HepG2 (cell line): ENCODE measurements around the gene CD58. TPM values are rescaled to one million over a fixed set of nuclear protein-coding genes. Genes with fewer than 3 reads are reported as not detected.

Experiments
- ATAC-seq: fragments of 200-7000 bp; cut with Tn5 transposase; 3 replicates; pipeline ENCODE4 v1.9.1; 2020; ENCODE audit warnings: mild to moderate bottlenecking, moderate library complexity
- BruUV-seq: library from RNA; stranded (reverse); fragments of 400-500 nt; replicated peaks from 2 replicates; lab custom pipeline; 2021; lab: Mats Ljungman, UMichigan
- CTCF ChIA-PET: fragments of 300-600 bp; formaldehyde crosslinking; extraction: SDS; loops from one replicate; lab custom pipeline; 2021; ENCODE audit warnings: low total read pairs, inconsistent platforms, low intra/inter-chr PET ratio; lab: Yijun Ruan, JAX
- POLR2A ChIA-PET: fragments of 350-600 bp; sonication (Branson Sonifier 250); formaldehyde crosslinking; loops from one replicate; lab custom pipeline; 2020; ENCODE audit warnings: antibody characterized with exemption, inconsistent platforms; lab: Yijun Ruan, JAX
- DNase-seq: peaks from one replicate; pipeline ENCODE4 v3.0.0-alpha.2; 2015; ENCODE audit warnings: low spot score
- FAIRE-seq: peaks from 3 replicates; lab custom pipeline; 2011; peaks lifted over from hg19 to GRCh38; lab: Jason Lieb, UNC
- H2AFZ ChIP-seq: one replicate; pipeline ENCODE4 v1.6.1; 2011; ENCODE audit warnings: low read length, inconsistent platforms
- H3K27ac ChIP-seq: fragments of 300-600 bp; 3 replicates; pipeline ENCODE4 v1.8.0; 2011; ENCODE audit warnings: mixed run types, mild to moderate bottlenecking, mixed read lengths, low read length, inconsistent platforms; ENCODE audit not compliant: insufficient read depth; ENCODE audit errors: extremely low read length
- H3K27me3 ChIP-seq, 2 experiments: fragments of 200-600 bp in 1 of 2; 2 replicates in 1 of 2; 3 replicates in 1 of 2; pipeline versions ENCODE4 v1.6.0 to v1.8.0; 2011; ENCODE audit warnings: low read length in 2 of 2, mild to moderate bottlenecking in 2 of 2, moderate library complexity in 2 of 2, inconsistent platforms in 1 of 2; ENCODE audit not compliant: insufficient read depth in 2 of 2, control insufficient read depth in 1 of 2
- H3K36me3 ChIP-seq, 2 experiments: fragments of 200-600 bp in 1 of 2; replicated peaks in 1 of 2; 2 replicates in 1 of 2; 3 replicates in 1 of 2; pipeline versions ENCODE4 v1.5.1 to v1.8.0; 2011; ENCODE audit warnings: low read length in 2 of 2, inconsistent platforms in 1 of 2; ENCODE audit not compliant: insufficient read depth in 2 of 2, control insufficient read depth in 1 of 2
- H3K4me1 ChIP-seq: 2 replicates; pipeline ENCODE4 v1.5.1; 2012; ENCODE audit warnings: low read length, inconsistent platforms; ENCODE audit not compliant: insufficient read depth
- H3K4me2 ChIP-seq: 2 replicates; pipeline ENCODE4 v1.6.0; 2011; ENCODE audit warnings: low read depth, low read length, inconsistent platforms
- H3K4me3 ChIP-seq, 3 experiments: fragments of 200-600 bp in 1 of 3; sonication (generic), shearing (Covaris generic) in 1 of 3; replicated peaks in 1 of 3; 2 replicates each; pipeline ENCODE4 v1.5.1; 2011 to 2016; ENCODE audit warnings: low read length in 3 of 3, inconsistent platforms in 2 of 3, low read depth in 2 of 3, mild to moderate bottlenecking in 2 of 3, control low read depth in 1 of 3, mixed read lengths in 1 of 3; ENCODE audit not compliant: insufficient read depth in 1 of 3
- H3K79me2 ChIP-seq: one replicate; pipeline ENCODE4 v1.6.1; 2011; ENCODE audit warnings: low read length, inconsistent platforms; ENCODE audit not compliant: insufficient read depth
- H3K9ac ChIP-seq: 2 replicates; pipeline ENCODE4 v1.6.0; 2011; ENCODE audit warnings: mild to moderate bottlenecking, low read depth, low read length, inconsistent platforms; ENCODE audit not compliant: insufficient read depth
- H3K9me3 ChIP-seq: 2 replicates; pipeline ENCODE4 v1.5.1; 2012; ENCODE audit warnings: mild to moderate bottlenecking, low read length
- H4K20me1 ChIP-seq: 2 replicates; pipeline ENCODE4 v1.6.0; 2011; ENCODE audit warnings: inconsistent platforms, mild to moderate bottlenecking, low read length, moderate library complexity; ENCODE audit not compliant: insufficient read depth
- FIP1L1 ChIP-seq: fragments of 200-400 bp; formaldehyde crosslinking; IDR thresholded peaks from 2 replicates; pipeline ENCODE4 v1.6.1; 2018; ENCODE audit warnings: low read depth, mild to moderate bottlenecking, low read length, moderate library complexity, borderline replicate concordance; ENCODE audit not compliant: insufficient read depth
- JUN ChIP-seq: sonication (generic); formaldehyde crosslinking; IDR thresholded peaks from 2 replicates; pipeline ENCODE4 v1.4.0; 2020; ENCODE audit warnings: mild to moderate bottlenecking, missing genetic modification reagents
- RFX1 ChIP-seq: fragments of 450-650 bp; IDR thresholded peaks from 2 replicates; pipeline ENCODE4 v1.6.1; 2017
- WGBS: methylation state at CpG from one replicate; pipeline ENCODE4 v1.1.6; 2017; ENCODE audit warnings: low lambda C conversion rate; 5-methylcytosine and 5-hydroxymethylcytosine counted together
- in situ Hi-C: cut with HindIII; loops from 2 replicates; pipeline ENCODE4 v1.10.0; 2017; ENCODE audit warnings: low pct_unique_long_range_greater_than_20kb; ENCODE audit not compliant: extremely low pct_ligation_motif_present
- intact Hi-C: fragments of 100-400 bp; cut with micrococcal nuclease; formaldehyde crosslinking; loops from one replicate; pipeline ENCODE4 v1.10.0; 2022; ENCODE audit not compliant: unreplicated experiment
- polyA plus RNA-seq, 8 experiments: library from polyadenylated mRNA; depleted of rRNA in 3 of 8; stranded (reverse) in 7 of 8; unstranded in 1 of 8; fragments of >200 nt; fragmentation: Illumina TruSeq in 4 of 8; extraction: Trizol in 4 of 8; gene quantifications; 2 replicates each; pipeline versions ENCODE4 v1.2.1 to v1.2.3, GENCODE V29; 2011 to 2016; ENCODE audit warnings: low read depth in 4 of 8, missing spikeins in 1 of 8, mixed read lengths in 1 of 8; ENCODE audit not compliant: insufficient read depth in 1 of 8
- total RNA-seq, 5 experiments: library from RNA; depleted of rRNA; stranded (reverse); fragments of >200 nt; fragmentation: Illumina TruSeq; extraction: Trizol; gene quantifications; 2 replicates each; pipeline ENCODE4 v1.2.3, GENCODE V29; 2016; ENCODE audit warnings: low read depth in 1 of 5
- TF ChIP-seq, protein P1 (sequence below): sonication (generic); formaldehyde crosslinking; IDR thresholded peaks from 2 replicates; pipeline ENCODE4 v1.4.0; 2020; ENCODE audit warnings: missing genetic modification reagents, borderline replicate concordance
- TF ChIP-seq, protein P2 (sequence below): sonication (generic); formaldehyde crosslinking; IDR thresholded peaks from 2 replicates; pipeline ENCODE4 v1.5.1; 2020; ENCODE audit warnings: mild to moderate bottlenecking, missing genetic modification reagents, moderate library complexity
- TF ChIP-seq, protein P3 (sequence below): sonication (generic); formaldehyde crosslinking; IDR thresholded peaks from 2 replicates; pipeline ENCODE4 v1.4.0; 2020; ENCODE audit warnings: missing genetic modification reagents

The CD58 gene
- total and polyA plus RNA-seq, 2 of the 13 experiments (the other 11 are each of a cell fraction or from before 2014, with no cell fraction given) = 9.4 to 13.5 TPM

DNA sequence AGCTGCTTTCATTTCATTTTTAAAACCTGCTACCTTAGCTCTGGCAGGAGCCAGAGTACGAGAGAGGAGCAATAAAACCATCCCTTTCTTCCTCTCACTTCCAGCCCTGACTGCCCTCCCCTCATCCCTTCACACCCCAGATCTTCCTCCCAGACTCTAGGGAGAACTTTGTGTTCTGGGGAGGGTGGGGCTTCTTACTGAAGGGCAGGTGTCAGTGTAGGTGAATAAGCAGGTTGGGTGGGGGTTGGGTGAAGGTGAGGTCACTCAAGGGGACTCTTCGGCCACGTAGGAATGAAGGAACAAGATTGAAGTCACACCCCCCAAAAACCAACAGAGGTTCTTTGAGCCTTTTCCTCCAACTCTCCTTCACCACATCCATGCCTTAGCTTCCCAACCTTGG is 88.9 kb downstream of the CD58 start (continued):
- TF ChIP-seq RFX1 = no peak
- TF ChIP-seq, protein P1, sequence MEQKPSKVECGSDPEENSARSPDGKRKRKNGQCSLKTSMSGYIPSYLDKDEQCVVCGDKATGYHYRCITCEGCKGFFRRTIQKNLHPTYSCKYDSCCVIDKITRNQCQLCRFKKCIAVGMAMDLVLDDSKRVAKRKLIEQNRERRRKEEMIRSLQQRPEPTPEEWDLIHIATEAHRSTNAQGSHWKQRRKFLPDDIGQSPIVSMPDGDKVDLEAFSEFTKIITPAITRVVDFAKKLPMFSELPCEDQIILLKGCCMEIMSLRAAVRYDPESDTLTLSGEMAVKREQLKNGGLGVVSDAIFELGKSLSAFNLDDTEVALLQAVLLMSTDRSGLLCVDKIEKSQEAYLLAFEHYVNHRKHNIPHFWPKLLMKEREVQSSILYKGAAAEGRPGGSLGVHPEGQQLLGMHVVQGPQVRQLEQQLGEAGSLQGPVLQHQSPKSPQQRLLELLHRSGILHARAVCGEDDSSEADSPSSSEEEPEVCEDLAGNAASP (CRISPR knock-in tag) = no peak

DNA sequence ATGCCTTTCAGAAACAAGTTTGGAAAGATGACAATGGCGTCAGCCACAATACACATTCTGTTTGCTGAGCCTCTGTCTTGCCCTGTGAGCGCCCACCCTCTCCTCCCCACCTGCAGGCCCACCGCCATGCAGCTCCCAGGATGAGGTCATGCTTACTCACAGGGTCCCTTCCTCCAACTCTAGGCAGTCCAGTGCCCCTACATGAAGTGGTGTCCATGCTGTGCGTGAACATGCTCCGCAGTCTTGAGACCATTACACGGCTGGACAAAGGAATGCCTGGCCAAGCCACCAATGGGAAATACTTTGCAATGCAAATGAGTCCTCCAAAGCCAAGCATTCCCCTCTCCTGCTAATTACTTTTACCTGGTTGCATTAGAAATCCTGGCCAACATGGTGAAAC is 92.2 kb downstream of the CD58 start:
- ChIA-PET CTCF (no interaction called here), POLR2A (interaction anchor here (1.1 to 6.5 kb wide), 2 partner anchors 14 to 61 kb away, joined by 4 to 65 read pairs; no protein-coding TSS in a partner anchor)
- Histone ChIP-seq H3K36me3 (peaks cover 0 to 2% of the 10 kb centered on the region in 2 experiments; a peak in 2 of 5 replicates), H3K4me3 (no peak overlapping the region), H4K20me1 (no peaks in the 10 kb centered on the region), H3K4me2 (no peak overlapping the region), H3K9ac (no peak overlapping the region), H3K27ac (no peak overlapping the region), H3K9me3 (no peaks in the 10 kb centered on the region), H3K79me2 (peaks cover 79% of the 10 kb centered on the region), H3K27me3 (no peaks in the 10 kb centered on the region), H3K4me1 (peaks cover 99% of the 10 kb centered on the region), H2AFZ (no peak overlapping the region)
- FAIRE-seq (no peak), DNase-seq (no peak), ATAC-seq (no peak)
- no TSS peak for BruUV-seq
- intact Hi-C loops = no loop called here
- no peak for TF ChIP-seq JUN (CRISPR knock-in tag)
- TF ChIP-seq, protein P2, sequence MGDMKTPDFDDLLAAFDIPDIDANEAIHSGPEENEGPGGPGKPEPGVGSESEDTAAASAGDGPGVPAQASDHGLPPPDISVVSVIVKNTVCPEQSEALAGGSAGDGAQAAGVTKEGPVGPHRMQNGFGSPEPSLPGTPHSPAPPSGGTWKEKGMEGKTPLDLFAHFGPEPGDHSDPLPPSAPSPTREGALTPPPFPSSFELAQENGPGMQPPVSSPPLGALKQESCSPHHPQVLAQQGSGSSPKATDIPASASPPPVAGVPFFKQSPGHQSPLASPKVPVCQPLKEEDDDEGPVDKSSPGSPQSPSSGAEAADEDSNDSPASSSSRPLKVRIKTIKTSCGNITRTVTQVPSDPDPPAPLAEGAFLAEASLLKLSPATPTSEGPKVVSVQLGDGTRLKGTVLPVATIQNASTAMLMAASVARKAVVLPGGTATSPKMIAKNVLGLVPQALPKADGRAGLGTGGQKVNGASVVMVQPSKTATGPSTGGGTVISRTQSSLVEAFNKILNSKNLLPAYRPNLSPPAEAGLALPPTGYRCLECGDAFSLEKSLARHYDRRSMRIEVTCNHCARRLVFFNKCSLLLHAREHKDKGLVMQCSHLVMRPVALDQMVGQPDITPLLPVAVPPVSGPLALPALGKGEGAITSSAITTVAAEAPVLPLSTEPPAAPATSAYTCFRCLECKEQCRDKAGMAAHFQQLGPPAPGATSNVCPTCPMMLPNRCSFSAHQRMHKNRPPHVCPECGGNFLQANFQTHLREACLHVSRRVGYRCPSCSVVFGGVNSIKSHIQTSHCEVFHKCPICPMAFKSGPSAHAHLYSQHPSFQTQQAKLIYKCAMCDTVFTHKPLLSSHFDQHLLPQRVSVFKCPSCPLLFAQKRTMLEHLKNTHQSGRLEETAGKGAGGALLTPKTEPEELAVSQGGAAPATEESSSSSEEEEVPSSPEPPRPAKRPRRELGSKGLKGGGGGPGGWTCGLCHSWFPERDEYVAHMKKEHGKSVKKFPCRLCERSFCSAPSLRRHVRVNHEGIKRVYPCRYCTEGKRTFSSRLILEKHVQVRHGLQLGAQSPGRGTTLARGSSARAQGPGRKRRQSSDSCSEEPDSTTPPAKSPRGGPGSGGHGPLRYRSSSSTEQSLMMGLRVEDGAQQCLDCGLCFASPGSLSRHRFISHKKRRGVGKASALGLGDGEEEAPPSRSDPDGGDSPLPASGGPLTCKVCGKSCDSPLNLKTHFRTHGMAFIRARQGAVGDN (CRISPR knock-in tag) = peak; percentile 35
- TF ChIP-seq, protein P3, sequence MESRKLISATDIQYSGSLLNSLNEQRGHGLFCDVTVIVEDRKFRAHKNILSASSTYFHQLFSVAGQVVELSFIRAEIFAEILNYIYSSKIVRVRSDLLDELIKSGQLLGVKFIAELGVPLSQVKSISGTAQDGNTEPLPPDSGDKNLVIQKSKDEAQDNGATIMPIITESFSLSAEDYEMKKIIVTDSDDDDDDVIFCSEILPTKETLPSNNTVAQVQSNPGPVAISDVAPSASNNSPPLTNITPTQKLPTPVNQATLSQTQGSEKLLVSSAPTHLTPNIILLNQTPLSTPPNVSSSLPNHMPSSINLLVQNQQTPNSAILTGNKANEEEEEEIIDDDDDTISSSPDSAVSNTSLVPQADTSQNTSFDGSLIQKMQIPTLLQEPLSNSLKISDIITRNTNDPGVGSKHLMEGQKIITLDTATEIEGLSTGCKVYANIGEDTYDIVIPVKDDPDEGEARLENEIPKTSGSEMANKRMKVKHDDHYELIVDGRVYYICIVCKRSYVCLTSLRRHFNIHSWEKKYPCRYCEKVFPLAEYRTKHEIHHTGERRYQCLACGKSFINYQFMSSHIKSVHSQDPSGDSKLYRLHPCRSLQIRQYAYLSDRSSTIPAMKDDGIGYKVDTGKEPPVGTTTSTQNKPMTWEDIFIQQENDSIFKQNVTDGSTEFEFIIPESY = peak; percentile 60; the same call in 1 of the 2 replicates
- TF ChIP-seq FIP1L1 = no peak
- 98% methylated on average over 5 of the region's 6 CpGs for WGBS
- in situ Hi-C loops = no loop called here
